ENCODE data around the gene MYOG. TPM values are rescaled to one million over a fixed set of nuclear protein-coding genes. Genes with fewer than 3 reads are reported as not detected.

Gene MYOG
- total and polyA plus RNA-seq, 2 donors (not counting 1 experiment from before 2014, with no cell fraction given): not detected

DNA sequence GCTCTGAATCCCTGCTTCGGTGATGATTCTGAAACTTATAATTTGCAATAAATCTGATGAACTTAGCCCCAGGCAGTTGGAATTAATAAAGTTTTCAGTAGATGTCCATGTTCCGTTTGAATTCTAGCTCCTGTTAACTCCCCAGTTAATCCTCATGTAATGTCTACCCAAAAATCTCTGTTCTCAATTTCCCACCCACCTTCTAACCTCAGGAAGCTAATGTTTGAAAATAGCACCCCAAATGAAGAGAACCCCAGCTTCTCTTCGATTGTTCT, 3.6 kb downstream of the MYOG start:
- H4K20me1 ChIP-seq (ENCODE audit: control insufficient read depth, extremely low read depth, insufficient read depth, low read length): no peaks in the 10 kb centered on the region
- no peaks in the 10 kb centered on the region for H3K4me1 ChIP-seq (ENCODE audit: control insufficient read depth, extremely low read depth, insufficient read depth, low read length)
- no peak overlapping the region for H3K9ac ChIP-seq (ENCODE audit: insufficient read depth, low read length)
- H2AFZ ChIP-seq (ENCODE audit: low read length): no peak overlapping the region
- H3K27me3 ChIP-seq (ENCODE audit: control insufficient read depth, insufficient read depth, low read length): peaks cover 31% of the 10 kb centered on the region
- no peak overlapping the region for H3K27ac ChIP-seq (ENCODE audit: insufficient read depth, low read length)
- H3K4me2 ChIP-seq (ENCODE audit: extremely low read depth, insufficient read depth, low read length): no peak overlapping the region
- H3K79me2 ChIP-seq (ENCODE audit: control insufficient read depth, insufficient read depth, low read length): no peaks in the 10 kb centered on the region
- no peak overlapping the region for H3K4me3 ChIP-seq (replicated peaks in 1 of 4; ENCODE audit: control extremely low read depth in 1 of 4, insufficient read depth in 1 of 4, low read depth in 3 of 4, low read length in 4 of 4)
- no peak for DNase-seq (ENCODE audit: low read depth in 2 of 2)
- no peaks in the 10 kb centered on the region for H3K9me3 ChIP-seq (ENCODE audit: control insufficient read depth, insufficient read depth, low read depth, low read length)
- no peaks in the 10 kb centered on the region for H3K36me3 ChIP-seq (ENCODE audit: control insufficient read depth, insufficient read depth, low read length)
- no peak for TF ChIP-seq CTCF (conservative IDR thresholded peaks at IDR 0.05 in 1 of 2, IDR thresholded peaks at IDR 0.05 in 1 of 2; ENCODE audit: low read depth in 1 of 2, low read length in 2 of 2)

- H3K4me1 ChIP-seq (ENCODE audit: control insufficient read depth, extremely low read depth, insufficient read depth, low read length): no peaks in the 10 kb centered on the region
- no peak overlapping the region for H3K4me3 ChIP-seq (replicated peaks in 1 of 4; ENCODE audit: control extremely low read depth in 1 of 4, insufficient read depth in 1 of 4, low read depth in 3 of 4, low read length in 4 of 4)
- H4K20me1 ChIP-seq (ENCODE audit: control insufficient read depth, extremely low read depth, insufficient read depth, low read length): no peaks in the 10 kb centered on the region
- no peaks in the 10 kb centered on the region for H3K9me3 ChIP-seq (ENCODE audit: control insufficient read depth, insufficient read depth, low read depth, low read length)
- H3K27me3 ChIP-seq (ENCODE audit: control insufficient read depth, insufficient read depth, low read length): peaks cover 33% of the 10 kb centered on the region
- H3K4me2 ChIP-seq (ENCODE audit: extremely low read depth, insufficient read depth, low read length): no peak overlapping the region
- DNase-seq (ENCODE audit: low read depth in 2 of 2): no peak
- no peak overlapping the region for H3K27ac ChIP-seq (ENCODE audit: insufficient read depth, low read length)
- H3K9ac ChIP-seq (ENCODE audit: insufficient read depth, low read length): no peak overlapping the region
- H3K79me2 ChIP-seq (ENCODE audit: control insufficient read depth, insufficient read depth, low read length): no peaks in the 10 kb centered on the region
- TF ChIP-seq EZH2 (IDR thresholded peaks at IDR 0.05; ENCODE audit: low read length, missing control alignments) (no peak), CTCF (conservative IDR thresholded peaks at IDR 0.05 in 1 of 2, IDR thresholded peaks at IDR 0.05 in 1 of 2; ENCODE audit: low read depth in 1 of 2, low read length in 2 of 2) (no peak)
- H2AFZ ChIP-seq (ENCODE audit: low read length): no peak overlapping the region
- no peaks in the 10 kb centered on the region for H3K36me3 ChIP-seq (ENCODE audit: control insufficient read depth, insufficient read depth, low read length)
These were observed 4.2 kb downstream of the MYOG start for GRCh38 chr1:203081465-203082230.

DNA sequence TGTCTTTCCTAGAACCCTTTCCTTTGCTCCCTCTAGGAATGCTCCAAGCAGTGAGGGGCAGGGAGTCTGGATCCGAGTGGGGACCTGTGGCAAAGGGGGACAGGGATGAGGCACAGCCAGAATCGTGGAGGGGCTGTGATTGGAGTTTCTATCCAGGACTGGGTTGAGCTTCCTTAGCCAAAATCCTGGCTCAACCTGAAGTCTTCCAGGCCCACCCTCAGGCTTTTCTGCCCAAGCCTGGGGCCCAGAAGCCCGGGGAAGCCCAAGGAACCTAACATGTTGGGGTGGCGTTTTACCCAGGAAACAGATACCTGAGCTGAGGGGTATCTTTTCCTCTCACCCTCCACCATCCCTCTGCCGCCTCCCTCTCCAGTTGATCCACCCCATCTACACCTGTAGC, 5.4 kb downstream of the MYOG start:
- Histone ChIP-seq H4K20me1 (ENCODE audit: control insufficient read depth, extremely low read depth, insufficient read depth, low read length) (no peaks in the 10 kb centered on the region), H3K9ac (ENCODE audit: insufficient read depth, low read length) (no peak overlapping the region), H3K9me3 (ENCODE audit: control insufficient read depth, insufficient read depth, low read depth, low read length) (no peaks in the 10 kb centered on the region), H3K4me3 (replicated peaks in 1 of 4; ENCODE audit: control extremely low read depth in 1 of 4, insufficient read depth in 1 of 4, low read depth in 3 of 4, low read length in 4 of 4) (no peak overlapping the region), H2AFZ (ENCODE audit: low read length) (no peak overlapping the region), H3K27ac (ENCODE audit: insufficient read depth, low read length) (no peak overlapping the region), H3K27me3 (ENCODE audit: control insufficient read depth, insufficient read depth, low read length) (peaks cover 34% of the 10 kb centered on the region), H3K36me3 (ENCODE audit: control insufficient read depth, insufficient read depth, low read length) (no peaks in the 10 kb centered on the region), H3K79me2 (ENCODE audit: control insufficient read depth, insufficient read depth, low read length) (no peaks in the 10 kb centered on the region), H3K4me1 (ENCODE audit: control insufficient read depth, extremely low read depth, insufficient read depth, low read length) (no peaks in the 10 kb centered on the region), H3K4me2 (ENCODE audit: extremely low read depth, insufficient read depth, low read length) (no peak overlapping the region)
- no peak for TF ChIP-seq EZH2 (IDR thresholded peaks at IDR 0.05; ENCODE audit: low read length, missing control alignments)
- no peak for TF ChIP-seq CTCF (conservative IDR thresholded peaks at IDR 0.05 in 1 of 2, IDR thresholded peaks at IDR 0.05 in 1 of 2; ENCODE audit: low read depth in 1 of 2, low read length in 2 of 2)
- no peak for DNase-seq (ENCODE audit: low read depth in 2 of 2)
